ENCODE data around the gene TBC1D9B.
A peak's percentile ranks its signal among the peaks of the same experiment; 100 is the strongest.
"Not testable (repeated sequence)": the region's sequence is repeated elsewhere in the genome, so short reads cannot be mapped to it uniquely, and the experiment has no call there.

The TBC1D9B gene

GRCh38 chr5:179872828-179873575 lies 34.7 kb downstream of the TBC1D9B start:
- no peaks in the 10 kb centered on the region for H3K27me3 ChIP-seq (replicated peaks; ENCODE audit: control insufficient read depth, insufficient read depth, low read length)
- no peak overlapping the region for H3K4me3 ChIP-seq (ENCODE audit: low read length)
- H3K9ac ChIP-seq (ENCODE audit: low read length) = no peak overlapping the region
- H3K36me3 ChIP-seq (ENCODE audit: control insufficient read depth, insufficient read depth, low read length, severe bottlenecking) = peaks cover 87% of the 10 kb centered on the region
- DNase-seq (ENCODE audit: low read depth) = no peak
- H3K9me3 ChIP-seq (ENCODE audit: control insufficient read depth, low read length) = no peaks in the 10 kb centered on the region
- H3K4me1 ChIP-seq (ENCODE audit: control insufficient read depth, insufficient read depth, low read length) = no peaks in the 10 kb centered on the region

DNA sequence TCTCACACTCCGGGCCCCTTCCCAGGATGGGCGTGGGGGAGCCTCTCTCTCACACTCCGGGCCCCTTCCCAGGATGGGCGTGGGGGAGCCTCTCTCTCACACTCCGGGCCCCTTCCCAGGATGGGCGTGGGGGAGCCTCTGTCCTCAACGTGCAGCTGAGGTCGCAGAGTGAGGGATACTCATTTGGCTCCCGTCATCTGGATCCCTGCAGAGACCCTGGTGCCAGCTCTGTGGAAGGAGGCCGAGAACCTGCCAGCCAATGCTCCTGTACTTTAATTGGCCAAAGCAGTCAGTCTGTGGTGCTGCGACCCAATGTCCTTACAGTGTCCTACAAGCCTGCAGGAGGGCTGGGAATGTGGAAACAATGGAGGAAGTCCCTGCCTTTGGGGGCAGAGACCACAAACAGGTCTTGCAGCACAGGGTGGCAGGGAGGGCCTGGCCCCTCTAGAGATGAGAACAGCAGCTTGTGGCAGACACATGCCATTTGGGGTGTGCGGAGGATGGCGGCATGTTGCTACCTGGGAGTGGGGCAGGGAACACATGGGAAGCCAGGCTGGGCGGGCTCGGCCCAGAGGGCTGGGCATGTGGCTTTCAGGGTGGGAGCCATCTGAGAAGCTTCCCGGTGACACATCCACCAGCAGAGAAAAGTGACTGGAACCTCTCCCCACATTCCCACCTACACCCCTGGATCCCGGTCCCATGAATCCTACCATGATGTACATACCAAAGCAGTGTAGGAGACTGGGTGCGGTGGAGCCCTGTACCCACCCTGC lies 35.5 kb downstream of the TBC1D9B start:
- no peaks in the 10 kb centered on the region for H3K9me3 ChIP-seq (ENCODE audit: control insufficient read depth, low read length)
- H3K9ac ChIP-seq (ENCODE audit: low read length) = no peak overlapping the region
- H3K4me3 ChIP-seq (ENCODE audit: low read length) = no peak overlapping the region
- peaks cover 84% of the 10 kb centered on the region for H3K36me3 ChIP-seq (ENCODE audit: control insufficient read depth, insufficient read depth, low read length, severe bottlenecking)
- no peak for DNase-seq (ENCODE audit: low read depth)
- H3K27me3 ChIP-seq (replicated peaks; ENCODE audit: control insufficient read depth, insufficient read depth, low read length) = no peaks in the 10 kb centered on the region
- H3K4me1 ChIP-seq (ENCODE audit: control insufficient read depth, insufficient read depth, low read length) = no peaks in the 10 kb centered on the region

DNA sequence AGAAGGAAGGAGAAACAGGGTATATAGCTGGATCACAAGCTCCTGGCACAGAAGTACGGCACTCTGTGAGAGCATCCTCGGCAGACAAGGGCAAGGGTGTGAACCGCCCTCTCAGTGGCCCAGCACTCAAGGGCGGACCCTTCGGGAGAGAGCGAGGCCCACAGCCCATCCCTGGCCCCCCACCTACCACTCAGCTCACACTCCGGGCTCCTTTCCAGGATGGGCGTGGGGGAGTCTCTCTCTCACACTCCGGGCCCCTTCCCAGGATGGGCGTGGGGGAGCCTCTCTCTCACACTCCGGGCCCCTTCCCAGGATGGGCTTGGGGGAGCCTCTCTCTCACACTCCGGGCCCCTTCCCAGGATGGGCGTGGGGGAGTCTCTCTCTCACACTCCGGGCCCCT lies 36.2 kb downstream of the TBC1D9B start:
- H3K4me3 ChIP-seq (ENCODE audit: low read length); H3K4me1 ChIP-seq (ENCODE audit: control insufficient read depth, insufficient read depth, low read length); DNase-seq (ENCODE audit: low read depth); H3K9me3 ChIP-seq (ENCODE audit: control insufficient read depth, low read length); H3K27me3 ChIP-seq (replicated peaks; ENCODE audit: control insufficient read depth, insufficient read depth, low read length); H3K9ac ChIP-seq (ENCODE audit: low read length): not testable (repeated sequence)
- H3K36me3 ChIP-seq (ENCODE audit: control insufficient read depth, insufficient read depth, low read length, severe bottlenecking) = peaks cover 87% of the 10 kb centered on the region

GRCh38 chr5:179870952-179871351 lies 36.7 kb downstream of the TBC1D9B start:
- Histone ChIP-seq H3K27me3 (replicated peaks; ENCODE audit: control insufficient read depth, insufficient read depth, low read length) (no peaks in the 10 kb centered on the region), H3K4me1 (ENCODE audit: control insufficient read depth, insufficient read depth, low read length) (no peaks in the 10 kb centered on the region), H3K4me3 (ENCODE audit: low read length) (no peak overlapping the region), H3K9me3 (ENCODE audit: control insufficient read depth, low read length) (no peaks in the 10 kb centered on the region), H3K36me3 (ENCODE audit: control insufficient read depth, insufficient read depth, low read length, severe bottlenecking) (peaks cover 85% of the 10 kb centered on the region), H3K9ac (ENCODE audit: low read length) (no peak overlapping the region)
- no peak for DNase-seq (ENCODE audit: low read depth)

DNA sequence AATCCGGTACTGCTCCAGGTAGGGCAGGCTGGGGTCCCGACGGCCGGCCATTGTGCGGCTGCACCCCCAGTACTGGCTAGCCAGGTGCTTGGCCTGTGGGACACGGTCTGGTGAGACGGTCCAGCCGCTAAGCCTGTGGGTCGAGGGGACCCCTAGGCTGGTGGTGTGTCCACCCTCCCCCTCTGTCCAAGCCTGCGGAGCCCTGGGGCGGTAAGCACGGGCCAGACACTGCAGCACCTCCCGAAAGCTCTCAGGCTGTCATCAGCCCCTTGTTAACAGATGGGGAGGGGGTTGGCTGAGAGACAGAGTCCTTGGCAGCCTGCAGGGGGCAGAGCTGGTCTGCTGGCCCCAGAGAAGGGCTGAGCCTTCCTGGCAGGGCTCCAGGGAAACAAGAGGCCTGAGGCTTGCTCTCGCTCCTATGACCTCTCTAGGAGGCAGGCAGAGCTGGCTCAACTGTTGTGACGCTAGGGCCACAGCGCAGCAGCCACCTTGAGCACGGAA lies 37.2 kb downstream of the TBC1D9B start:
- H3K36me3 ChIP-seq (ENCODE audit: control insufficient read depth, insufficient read depth, low read length, severe bottlenecking) = peaks cover 82% of the 10 kb centered on the region
- peak; percentile 43 for DNase-seq (ENCODE audit: low read depth)
- H3K4me3 ChIP-seq (ENCODE audit: low read length) = no peak overlapping the region
- H3K4me1 ChIP-seq (ENCODE audit: control insufficient read depth, insufficient read depth, low read length) = no peaks in the 10 kb centered on the region
- H3K27me3 ChIP-seq (replicated peaks; ENCODE audit: control insufficient read depth, insufficient read depth, low read length) = no peaks in the 10 kb centered on the region
- H3K9me3 ChIP-seq (ENCODE audit: control insufficient read depth, low read length) = no peaks in the 10 kb centered on the region
- no peak overlapping the region for H3K9ac ChIP-seq (ENCODE audit: low read length)

DNA sequence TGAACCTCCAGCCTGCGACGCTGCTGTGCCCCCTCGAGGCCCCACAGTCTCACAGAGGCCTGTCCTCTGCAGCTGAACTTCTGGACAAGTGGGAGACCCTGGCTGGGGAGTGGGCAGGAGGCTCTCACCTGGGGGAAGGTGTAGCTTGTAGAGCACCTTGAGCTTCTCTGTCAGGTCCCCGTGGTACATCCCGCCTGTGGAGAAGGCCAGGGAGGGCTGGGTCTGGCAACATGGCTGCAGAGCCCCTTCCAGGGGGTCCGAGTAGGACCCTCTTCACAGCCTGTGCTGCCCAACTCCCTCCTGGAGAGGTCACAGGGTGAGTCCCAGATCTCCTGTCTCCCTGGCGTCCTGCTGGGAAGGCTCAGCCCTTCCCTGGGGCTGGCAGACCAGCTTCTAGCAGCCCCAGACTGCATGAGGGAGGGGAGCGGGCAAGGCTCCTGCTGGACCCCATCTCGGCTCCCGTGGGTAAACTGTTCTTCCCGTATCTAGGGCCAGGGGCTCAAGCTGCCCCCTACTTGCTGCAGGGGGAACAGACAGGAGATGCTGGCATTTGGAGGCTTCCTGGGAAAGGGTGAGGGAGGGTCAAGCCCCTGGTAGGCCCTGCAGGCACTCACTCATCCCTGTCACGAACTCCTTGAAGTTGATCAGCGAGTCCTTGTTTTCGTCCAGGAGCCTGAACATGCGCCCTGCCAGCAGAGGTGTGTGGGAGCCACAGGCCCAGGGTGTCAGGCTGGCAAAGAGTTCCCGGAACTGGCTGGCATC lies 37.9 kb downstream of the TBC1D9B start:
- peaks cover 82% of the 10 kb centered on the region for H3K36me3 ChIP-seq (ENCODE audit: control insufficient read depth, insufficient read depth, low read length, severe bottlenecking)
- H3K4me3 ChIP-seq (ENCODE audit: low read length) = no peak overlapping the region

DNA sequence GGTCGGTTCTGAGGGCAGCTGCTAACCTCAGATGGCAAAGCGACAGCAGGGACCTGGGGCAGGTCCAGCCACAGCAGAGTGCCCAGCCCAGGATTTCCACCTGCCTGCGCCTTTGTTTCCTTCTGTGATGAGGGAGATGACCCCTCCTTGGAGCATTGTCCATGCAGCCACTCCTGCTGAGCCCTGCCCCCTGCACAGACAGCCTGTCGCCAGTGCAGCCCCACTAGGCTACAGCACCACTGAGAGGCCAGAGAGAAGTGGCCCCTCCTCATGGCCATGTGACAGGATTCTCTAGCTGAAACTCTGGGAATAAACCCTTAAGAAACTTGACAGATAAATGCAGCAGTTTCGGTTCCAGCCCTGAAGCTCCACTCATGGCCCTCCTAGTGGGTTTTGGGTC lies 38.6 kb downstream of the TBC1D9B start:
- Histone ChIP-seq H3K9me3 (ENCODE audit: control insufficient read depth, low read length) (no peaks in the 10 kb centered on the region), H3K9ac (ENCODE audit: low read length) (no peak overlapping the region), H3K36me3 (ENCODE audit: control insufficient read depth, insufficient read depth, low read length, severe bottlenecking) (peaks cover 80% of the 10 kb centered on the region), H3K4me3 (ENCODE audit: low read length) (no peak overlapping the region), H3K27me3 (replicated peaks; ENCODE audit: control insufficient read depth, insufficient read depth, low read length) (no peaks in the 10 kb centered on the region), H3K4me1 (ENCODE audit: control insufficient read depth, insufficient read depth, low read length) (no peaks in the 10 kb centered on the region)
- DNase-seq (ENCODE audit: low read depth) = no peak

More for the DNA sequence above, 37.9 kb downstream of the TBC1D9B start:
- DNase-seq (ENCODE audit: low read depth) = no peak
- H3K4me1 ChIP-seq (ENCODE audit: control insufficient read depth, insufficient read depth, low read length) = no peaks in the 10 kb centered on the region
- no peak overlapping the region for H3K9ac ChIP-seq (ENCODE audit: low read length)
- no peaks in the 10 kb centered on the region for H3K27me3 ChIP-seq (replicated peaks; ENCODE audit: control insufficient read depth, insufficient read depth, low read length)
- H3K9me3 ChIP-seq (ENCODE audit: control insufficient read depth, low read length) = no peaks in the 10 kb centered on the region

GRCh38 chr5:179868541-179868940 lies 39.2 kb downstream of the TBC1D9B start:
- H3K4me3 ChIP-seq (ENCODE audit: low read length) = no peak overlapping the region
- no peak overlapping the region for H3K9ac ChIP-seq (ENCODE audit: low read length)
- no peaks in the 10 kb centered on the region for H3K27me3 ChIP-seq (replicated peaks; ENCODE audit: control insufficient read depth, insufficient read depth, low read length)
- DNase-seq (ENCODE audit: low read depth) = no peak
- no peaks in the 10 kb centered on the region for H3K4me1 ChIP-seq (ENCODE audit: control insufficient read depth, insufficient read depth, low read length)
- peaks cover 81% of the 10 kb centered on the region for H3K36me3 ChIP-seq (ENCODE audit: control insufficient read depth, insufficient read depth, low read length, severe bottlenecking)
- H3K9me3 ChIP-seq (ENCODE audit: control insufficient read depth, low read length) = no peaks in the 10 kb centered on the region

GRCh38 chr5:179867476-179867875 lies 40.2 kb downstream of the TBC1D9B start:
- DNase-seq (ENCODE audit: low read depth) = no peak
- Histone ChIP-seq H3K9me3 (ENCODE audit: control insufficient read depth, low read length) (no peaks in the 10 kb centered on the region), H3K4me3 (ENCODE audit: low read length) (no peak overlapping the region), H3K36me3 (ENCODE audit: control insufficient read depth, insufficient read depth, low read length, severe bottlenecking) (peaks cover 81% of the 10 kb centered on the region), H3K4me1 (ENCODE audit: control insufficient read depth, insufficient read depth, low read length) (no peaks in the 10 kb centered on the region), H3K27me3 (replicated peaks; ENCODE audit: control insufficient read depth, insufficient read depth, low read length) (no peaks in the 10 kb centered on the region), H3K9ac (ENCODE audit: low read length) (no peak overlapping the region)

GRCh38 chr5:179867079-179867465 lies 40.6 kb downstream of the TBC1D9B start:
- no peak for DNase-seq (ENCODE audit: low read depth)
- H3K4me3 ChIP-seq (ENCODE audit: low read length) = no peak overlapping the region
- H3K36me3 ChIP-seq (ENCODE audit: control insufficient read depth, insufficient read depth, low read length, severe bottlenecking) = peaks cover 81% of the 10 kb centered on the region

More at GRCh38 chr5:179867079-179867465, 40.6 kb downstream of the TBC1D9B start:
- H3K27me3 ChIP-seq (replicated peaks; ENCODE audit: control insufficient read depth, insufficient read depth, low read length) = no peaks in the 10 kb centered on the region
- no peaks in the 10 kb centered on the region for H3K9me3 ChIP-seq (ENCODE audit: control insufficient read depth, low read length)
- H3K9ac ChIP-seq (ENCODE audit: low read length) = no peak overlapping the region
- no peaks in the 10 kb centered on the region for H3K4me1 ChIP-seq (ENCODE audit: control insufficient read depth, insufficient read depth, low read length)
